Chondrocyte (in vitro differentiated cells): ENCODE measurements around the gene ABHD17A. TPM values are rescaled to one million over a fixed set of nuclear protein-coding genes. Genes with fewer than 3 reads are reported as not detected.

ENCODE experiments used
- DNase-seq: peaks from one replicate; pipeline ENCODE4 v3.0.0; 2021; ENCODE audit warnings: mixed read lengths, low spot score
- H3K27ac Mint-ChIP-seq: one replicate; pipeline ENCODE4 v1.8.0; 2021; ENCODE audit warnings: mild to moderate bottlenecking, moderate library complexity, mixed read lengths; ENCODE audit not compliant: unreplicated experiment
- H3K27me3 Mint-ChIP-seq: 2 replicates; pipeline ENCODE4 v1.8.0; 2021; ENCODE audit warnings: low read depth, mixed read lengths
- H3K36me3 Mint-ChIP-seq: 2 replicates; pipeline ENCODE4 v1.8.0; 2021; ENCODE audit warnings: low read depth, mixed read lengths
- H3K4me1 Mint-ChIP-seq: 2 replicates; pipeline ENCODE4 v1.8.0; 2021; ENCODE audit warnings: low read depth, mild to moderate bottlenecking, mixed read lengths
- H3K4me3 Mint-ChIP-seq: one replicate; pipeline ENCODE4 v1.8.0; 2021; ENCODE audit warnings: mild to moderate bottlenecking, moderate library complexity, mixed read lengths; ENCODE audit not compliant: unreplicated experiment
- H3K9me3 Mint-ChIP-seq: 2 replicates; pipeline ENCODE4 v1.8.0; 2021; ENCODE audit warnings: low read depth, mixed read lengths
- CTCF ChIP-seq: fragments of 200-600 bp; sonication (generic); IDR thresholded peaks from 2 replicates; pipeline ENCODE4 v1.5.0; 2021; ENCODE audit warnings: antibody characterized with exemption, mild to moderate bottlenecking, moderate library complexity
- total RNA-seq: library from RNA; stranded (reverse); gene quantifications from 3 replicates; pipeline ENCODE4 v1.2.1, GENCODE V29; 2021

The ABHD17A gene
- total RNA-seq, 1 donor from 2014 or later: 54.6 TPM

- Mint-ChIP-seq H3K36me3 (peaks cover 7% of the 10 kb centered on the region), H3K4me3 (no peak overlapping the region), H3K9me3 (no peaks in the 10 kb centered on the region), H3K27ac (no peak overlapping the region), H3K27me3 (no peaks in the 10 kb centered on the region), H3K4me1 (no peaks in the 10 kb centered on the region)
- no peak for TF ChIP-seq CTCF
- no peak for DNase-seq
Observed at GRCh38 chr19:1917146-1917545, 31.9 kb upstream of the ABHD17A start.

- Mint-ChIP-seq H3K9me3 (no peaks in the 10 kb centered on the region), H3K4me1 (peaks cover 5% of the 10 kb centered on the region), H3K4me3 (no peak overlapping the region), H3K27ac (no peak overlapping the region), H3K27me3 (no peaks in the 10 kb centered on the region), H3K36me3 (peaks cover 4% of the 10 kb centered on the region)
- TF ChIP-seq CTCF: no peak
- no peak for DNase-seq
Observed at GRCh38 chr19:1914826-1915341, 29.6 kb upstream of the ABHD17A start.

GRCh38 chr19:1913781-1914577 lies 28.7 kb upstream of the ABHD17A start:
- Mint-ChIP-seq H3K4me3 (no peak overlapping the region), H3K9me3 (no peaks in the 10 kb centered on the region), H3K36me3 (peaks cover 4% of the 10 kb centered on the region), H3K27ac (no peak overlapping the region), H3K4me1 (peaks cover 13% of the 10 kb centered on the region), H3K27me3 (no peaks in the 10 kb centered on the region)
- no peak for TF ChIP-seq CTCF
- no peak for DNase-seq

- TF ChIP-seq CTCF: no peak
Observed at GRCh38 chr19:1912760-1913505, 27.6 kb upstream of the ABHD17A start.

GRCh38 chr19:1911995-1912394 lies 26.7 kb upstream of the ABHD17A start:
- peak; percentile 91 for DNase-seq
- TF ChIP-seq CTCF: no peak
- H3K4me1 Mint-ChIP-seq: peaks cover 18% of the 10 kb centered on the region
- H3K9me3 Mint-ChIP-seq: no peaks in the 10 kb centered on the region
- H3K27ac Mint-ChIP-seq: no peak overlapping the region
- H3K36me3 Mint-ChIP-seq: no peaks in the 10 kb centered on the region
- H3K4me3 Mint-ChIP-seq: no peak overlapping the region
- no peaks in the 10 kb centered on the region for H3K27me3 Mint-ChIP-seq

More at GRCh38 chr19:1912760-1913505, 27.6 kb upstream of the ABHD17A start:
- DNase-seq: no peak
- Mint-ChIP-seq H3K4me3 (no peak overlapping the region), H3K27ac (no peak overlapping the region), H3K36me3 (peaks cover under 1% of the 10 kb centered on the region), H3K4me1 (peaks cover 18% of the 10 kb centered on the region), H3K9me3 (no peaks in the 10 kb centered on the region), H3K27me3 (no peaks in the 10 kb centered on the region)
